GM12878 (cell line): ENCODE measurements around the gene CYTIP. TPM values are rescaled to one million over a fixed set of nuclear protein-coding genes. Genes with fewer than 3 reads are reported as not detected.

Experiments used
- CBFB ChIP-seq: IDR thresholded peaks from 2 replicates; pipeline ENCODE4 v1.6.1; 2016; ENCODE audit warnings: antibody characterized with exemption, low read depth
- EED ChIP-seq: sonication (generic); IDR thresholded peaks from 2 replicates; pipeline ENCODE4 v1.6.1; 2016; ENCODE audit warnings: antibody characterized with exemption, low read depth
- EGR1 ChIP-seq, 2 experiments: IDR thresholded peaks; 1 replicate in 1 of 2; 2 replicates in 1 of 2; pipeline ENCODE4 v1.6.1; 2011 to 2012; ENCODE audit warnings: low read depth in 2 of 2, low read length in 2 of 2, borderline replicate concordance in 1 of 2, mild to moderate bottlenecking in 1 of 2, moderate library complexity in 1 of 2
- EP300 ChIP-seq, 2 experiments: fragments of 150-350 bp in 1 of 2; IDR thresholded peaks; 2 replicates each; pipeline ENCODE4 v1.6.1; 2011 to 2012; ENCODE audit warnings: low read depth in 2 of 2, low read length in 2 of 2, borderline replicate concordance in 1 of 2, improper control_type of control experiment in 1 of 2, inconsistent platforms in 1 of 2; ENCODE audit not compliant: control insufficient read depth in 1 of 2
- GABPA ChIP-seq: IDR thresholded peaks from 2 replicates; pipeline ENCODE4 v1.6.1; 2014; ENCODE audit warnings: antibody characterized with exemption, low read depth, mild to moderate bottlenecking, inconsistent platforms
- IKZF2 ChIP-seq, 2 experiments: fragments of 450-650 bp; IDR thresholded peaks; 2 replicates each; pipeline ENCODE4 v1.6.1; 2017; ENCODE audit warnings: mild to moderate bottlenecking in 2 of 2, moderate library complexity in 2 of 2
- JUNB ChIP-seq: IDR thresholded peaks from 2 replicates; pipeline ENCODE4 v1.6.1; 2016; ENCODE audit warnings: antibody characterized with exemption, mild to moderate bottlenecking
- MXI1 ChIP-seq: fragments of 150-350 bp; IDR thresholded peaks from 2 replicates; pipeline ENCODE4 v1.6.1; 2011; ENCODE audit warnings: low read depth, mild to moderate bottlenecking, inconsistent platforms, low read length, improper control_type of control experiment
- NFYA ChIP-seq: IDR thresholded peaks from 2 replicates; pipeline ENCODE4 v1.6.1; 2011; ENCODE audit warnings: low read depth, mild to moderate bottlenecking, low read length, improper control_type of control experiment, borderline replicate concordance
- NFYB ChIP-seq: IDR thresholded peaks from 2 replicates; pipeline ENCODE4 v1.6.1; 2011; ENCODE audit warnings: low read depth, mild to moderate bottlenecking, low read length, improper control_type of control experiment, moderate library complexity; ENCODE audit not compliant: insufficient read depth
- NR2C1 ChIP-seq: fragments of 450-650 bp; IDR thresholded peaks from 2 replicates; pipeline ENCODE4 v1.6.1; 2017; ENCODE audit warnings: antibody characterized with exemption, mild to moderate bottlenecking, moderate library complexity
- POLR2AphosphoS2 ChIP-seq: IDR thresholded peaks from 2 replicates; pipeline ENCODE4 v1.6.1; 2011; ENCODE audit warnings: low read depth, mild to moderate bottlenecking, low read length, improper control_type of control experiment, moderate library complexity
- RELA ChIP-seq: fragments of 450-650 bp; IDR thresholded peaks from 2 replicates; pipeline ENCODE4 v1.8.0; 2014; ENCODE audit warnings: borderline replicate concordance; ENCODE audit not compliant: partially characterized antibody
- SMC3 ChIP-seq: IDR thresholded peaks from 2 replicates; pipeline ENCODE4 v1.6.1; 2011; ENCODE audit warnings: low read length, improper control_type of control experiment, borderline replicate concordance
- STAT1 ChIP-seq: fragments of 450-650 bp; conservative IDR thresholded peaks from 2 replicates; pipeline ENCODE4 v1.6.1; 2014; ENCODE audit warnings: antibody characterized with exemption, mild to moderate bottlenecking
- polyA plus RNA-seq, 11 experiments: library from polyadenylated mRNA; depleted of rRNA in 4 of 11; unstranded in 6 of 11; stranded (reverse) in 5 of 11; fragments of >200 nt; fragmentation: Nextera tagmentation in 4 of 11; fragmentation: Illumina TruSeq in 1 of 11; extraction: Ambion mirVana in 4 of 11; extraction: Trizol in 1 of 11; gene quantifications; 1 replicate in 1 of 11; 2 replicates in 10 of 11; pipeline versions ENCODE4 v1.2.1 to v1.2.3, GENCODE V29; 2011 to 2016; ENCODE audit warnings: inconsistent platforms in 2 of 11, missing spikeins in 2 of 11, low read depth in 1 of 11
- total RNA-seq, 4 experiments: library from RNA; depleted of rRNA in 3 of 4; stranded (reverse); fragments of >200 nt in 3 of 4; fragmentation: Illumina TruSeq in 1 of 4; extraction: Trizol in 1 of 4; gene quantifications; 2 replicates each; pipeline versions ENCODE4 v1.2.1 to v1.2.3, GENCODE V29; 2013 to 2021
- TF ChIP-seq, protein P1 (sequence below): fragments of 450-650 bp; formaldehyde crosslinking; IDR thresholded peaks from 2 replicates; pipeline ENCODE4 v1.5.0; 2022; ENCODE audit warnings: mild to moderate bottlenecking, missing genetic modification characterization
- TF ChIP-seq, protein P2 (sequence below): IDR thresholded peaks from 2 replicates; pipeline ENCODE4 v1.6.1; 2011; ENCODE audit warnings: low read depth, low read length, improper control_type of control experiment, borderline replicate concordance
- TF ChIP-seq, protein P3 (sequence below): fragments of 450-650 bp; IDR thresholded peaks from 2 replicates; pipeline ENCODE4 v1.6.1; 2017; ENCODE audit warnings: mild to moderate bottlenecking
- TF ChIP-seq, protein P4 (sequence below): fragments of 450-650 bp; IDR thresholded peaks from 2 replicates; pipeline ENCODE4 v1.6.1; 2017; ENCODE audit warnings: low read depth, mild to moderate bottlenecking, moderate library complexity
- TF ChIP-seq, protein P5 (sequence below): IDR thresholded peaks from 2 replicates; pipeline ENCODE4 v1.6.1; 2011; ENCODE audit warnings: mild to moderate bottlenecking, low read depth, low read length, moderate library complexity; ENCODE audit not compliant: insufficient replicate concordance

CYTIP gene
- total and polyA plus RNA-seq, 10 of the 15 experiments (the other 5 are each of a cell fraction or from before 2014, with no cell fraction given): 55.1 to 178 (median 73.4) TPM

DNA sequence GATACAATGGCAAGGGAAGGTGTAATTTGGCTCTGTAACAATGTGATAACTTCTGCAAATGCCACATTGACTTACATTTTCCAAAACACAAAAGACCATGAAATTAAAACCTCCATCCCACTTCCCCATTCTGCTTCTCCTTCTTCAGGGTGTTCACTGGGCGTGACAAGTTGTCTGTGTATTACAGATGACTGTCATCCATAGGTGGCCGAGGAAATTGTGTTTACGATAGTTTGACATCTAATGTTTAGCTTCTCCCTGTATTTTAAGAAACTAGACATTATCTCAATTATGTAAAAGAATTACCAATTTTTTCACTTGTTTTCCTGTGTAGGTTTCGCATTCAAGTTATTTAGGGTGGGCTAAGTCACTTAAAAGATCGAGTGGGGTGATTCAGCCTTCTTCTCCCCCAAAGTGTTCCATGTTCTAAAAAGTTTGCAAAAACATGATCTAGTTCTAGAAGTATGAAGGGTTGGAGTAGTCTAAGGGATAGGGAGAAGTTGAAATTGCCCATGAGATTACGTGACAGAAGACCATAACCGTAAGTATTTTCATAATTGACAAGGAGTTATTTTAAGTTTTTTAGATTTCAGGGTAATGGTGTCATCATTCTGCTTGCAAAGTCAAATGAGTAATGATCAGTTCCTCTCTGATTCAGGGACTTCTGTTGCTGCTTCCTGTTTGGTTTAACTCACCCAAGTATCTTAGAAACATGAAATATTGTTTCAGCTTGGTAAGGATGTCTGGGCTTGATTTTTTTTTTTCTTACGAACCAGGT, 25.2 kb upstream of the CYTIP start (continued):
- TF ChIP-seq CBFB: peak; percentile 27
- TF ChIP-seq, protein P1, sequence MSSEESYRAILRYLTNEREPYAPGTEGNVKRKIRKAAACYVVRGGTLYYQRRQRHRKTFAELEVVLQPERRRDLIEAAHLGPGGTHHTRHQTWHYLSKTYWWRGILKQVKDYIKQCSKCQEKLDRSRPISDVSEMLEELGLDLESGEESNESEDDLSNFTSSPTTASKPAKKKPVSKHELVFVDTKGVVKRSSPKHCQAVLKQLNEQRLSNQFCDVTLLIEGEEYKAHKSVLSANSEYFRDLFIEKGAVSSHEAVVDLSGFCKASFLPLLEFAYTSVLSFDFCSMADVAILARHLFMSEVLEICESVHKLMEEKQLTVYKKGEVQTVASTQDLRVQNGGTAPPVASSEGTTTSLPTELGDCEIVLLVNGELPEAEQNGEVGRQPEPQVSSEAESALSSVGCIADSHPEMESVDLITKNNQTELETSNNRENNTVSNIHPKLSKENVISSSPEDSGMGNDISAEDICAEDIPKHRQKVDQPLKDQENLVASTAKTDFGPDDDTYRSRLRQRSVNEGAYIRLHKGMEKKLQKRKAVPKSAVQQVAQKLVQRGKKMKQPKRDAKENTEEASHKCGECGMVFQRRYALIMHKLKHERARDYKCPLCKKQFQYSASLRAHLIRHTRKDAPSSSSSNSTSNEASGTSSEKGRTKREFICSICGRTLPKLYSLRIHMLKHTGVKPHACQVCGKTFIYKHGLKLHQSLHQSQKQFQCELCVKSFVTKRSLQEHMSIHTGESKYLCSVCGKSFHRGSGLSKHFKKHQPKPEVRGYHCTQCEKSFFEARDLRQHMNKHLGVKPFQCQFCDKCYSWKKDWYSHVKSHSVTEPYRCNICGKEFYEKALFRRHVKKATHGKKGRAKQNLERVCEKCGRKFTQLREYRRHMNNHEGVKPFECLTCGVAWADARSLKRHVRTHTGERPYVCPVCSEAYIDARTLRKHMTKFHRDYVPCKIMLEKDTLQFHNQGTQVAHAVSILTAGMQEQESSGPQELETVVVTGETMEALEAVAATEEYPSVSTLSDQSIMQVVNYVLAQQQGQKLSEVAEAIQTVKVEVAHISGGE: no peak
- TF ChIP-seq STAT1: no peak
- no peak for TF ChIP-seq NR2C1
- peak; percentile 59 for TF ChIP-seq RELA
- TF ChIP-seq, protein P2, sequence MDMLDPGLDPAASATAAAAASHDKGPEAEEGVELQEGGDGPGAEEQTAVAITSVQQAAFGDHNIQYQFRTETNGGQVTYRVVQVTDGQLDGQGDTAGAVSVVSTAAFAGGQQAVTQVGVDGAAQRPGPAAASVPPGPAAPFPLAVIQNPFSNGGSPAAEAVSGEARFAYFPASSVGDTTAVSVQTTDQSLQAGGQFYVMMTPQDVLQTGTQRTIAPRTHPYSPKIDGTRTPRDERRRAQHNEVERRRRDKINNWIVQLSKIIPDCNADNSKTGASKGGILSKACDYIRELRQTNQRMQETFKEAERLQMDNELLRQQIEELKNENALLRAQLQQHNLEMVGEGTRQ: no peak
- TF ChIP-seq, protein P3, sequence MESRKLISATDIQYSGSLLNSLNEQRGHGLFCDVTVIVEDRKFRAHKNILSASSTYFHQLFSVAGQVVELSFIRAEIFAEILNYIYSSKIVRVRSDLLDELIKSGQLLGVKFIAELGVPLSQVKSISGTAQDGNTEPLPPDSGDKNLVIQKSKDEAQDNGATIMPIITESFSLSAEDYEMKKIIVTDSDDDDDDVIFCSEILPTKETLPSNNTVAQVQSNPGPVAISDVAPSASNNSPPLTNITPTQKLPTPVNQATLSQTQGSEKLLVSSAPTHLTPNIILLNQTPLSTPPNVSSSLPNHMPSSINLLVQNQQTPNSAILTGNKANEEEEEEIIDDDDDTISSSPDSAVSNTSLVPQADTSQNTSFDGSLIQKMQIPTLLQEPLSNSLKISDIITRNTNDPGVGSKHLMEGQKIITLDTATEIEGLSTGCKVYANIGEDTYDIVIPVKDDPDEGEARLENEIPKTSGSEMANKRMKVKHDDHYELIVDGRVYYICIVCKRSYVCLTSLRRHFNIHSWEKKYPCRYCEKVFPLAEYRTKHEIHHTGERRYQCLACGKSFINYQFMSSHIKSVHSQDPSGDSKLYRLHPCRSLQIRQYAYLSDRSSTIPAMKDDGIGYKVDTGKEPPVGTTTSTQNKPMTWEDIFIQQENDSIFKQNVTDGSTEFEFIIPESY: no peak
- TF ChIP-seq, protein P4, sequence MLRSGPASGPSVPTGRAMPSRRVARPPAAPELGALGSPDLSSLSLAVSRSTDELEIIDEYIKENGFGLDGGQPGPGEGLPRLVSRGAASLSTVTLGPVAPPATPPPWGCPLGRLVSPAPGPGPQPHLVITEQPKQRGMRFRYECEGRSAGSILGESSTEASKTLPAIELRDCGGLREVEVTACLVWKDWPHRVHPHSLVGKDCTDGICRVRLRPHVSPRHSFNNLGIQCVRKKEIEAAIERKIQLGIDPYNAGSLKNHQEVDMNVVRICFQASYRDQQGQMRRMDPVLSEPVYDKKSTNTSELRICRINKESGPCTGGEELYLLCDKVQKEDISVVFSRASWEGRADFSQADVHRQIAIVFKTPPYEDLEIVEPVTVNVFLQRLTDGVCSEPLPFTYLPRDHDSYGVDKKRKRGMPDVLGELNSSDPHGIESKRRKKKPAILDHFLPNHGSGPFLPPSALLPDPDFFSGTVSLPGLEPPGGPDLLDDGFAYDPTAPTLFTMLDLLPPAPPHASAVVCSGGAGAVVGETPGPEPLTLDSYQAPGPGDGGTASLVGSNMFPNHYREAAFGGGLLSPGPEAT: peak; percentile 94
- peak; percentile 15; the same call in 1 of the 2 replicates for TF ChIP-seq SMC3
- TF ChIP-seq POLR2AphosphoS2: no peak; the same call in 1 of the 2 replicates
- peak; percentile 97 for TF ChIP-seq JUNB
- TF ChIP-seq IKZF2 (IDR thresholded peaks at IDR 0.05): peak; percentile 91 to 93
- peak; percentile 81 for TF ChIP-seq GABPA
- peak; percentile 77 for TF ChIP-seq EED
- peak; percentile 48; the same call in 1 of the 2 replicates for TF ChIP-seq MXI1
- TF ChIP-seq EGR1 (IDR thresholded peaks at IDR 0.05; ENCODE audit: borderline replicate concordance in 1 of 2, low read depth in 2 of 2, low read length in 2 of 2): no peak
- peak; percentile 100 for TF ChIP-seq EP300 (IDR thresholded peaks at IDR 0.05; ENCODE audit: borderline replicate concordance in 1 of 2, control insufficient read depth in 1 of 2, low read depth in 2 of 2, low read length in 2 of 2)
- no peak for TF ChIP-seq NFYB
- TF ChIP-seq NFYA: no peak
- TF ChIP-seq, protein P5, sequence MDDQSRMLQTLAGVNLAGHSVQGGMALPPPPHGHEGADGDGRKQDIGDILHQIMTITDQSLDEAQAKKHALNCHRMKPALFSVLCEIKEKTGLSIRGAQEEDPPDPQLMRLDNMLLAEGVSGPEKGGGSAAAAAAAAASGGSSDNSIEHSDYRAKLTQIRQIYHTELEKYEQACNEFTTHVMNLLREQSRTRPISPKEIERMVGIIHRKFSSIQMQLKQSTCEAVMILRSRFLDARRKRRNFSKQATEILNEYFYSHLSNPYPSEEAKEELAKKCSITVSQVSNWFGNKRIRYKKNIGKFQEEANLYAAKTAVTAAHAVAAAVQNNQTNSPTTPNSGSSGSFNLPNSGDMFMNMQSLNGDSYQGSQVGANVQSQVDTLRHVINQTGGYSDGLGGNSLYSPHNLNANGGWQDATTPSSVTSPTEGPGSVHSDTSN: peak; percentile 45
